HEK293 (cell line): Measurements from ENCODE around the gene TEAD4.

Experiments used
- CTCF ChIA-PET: fragments of 350-600 bp; formaldehyde crosslinking; extraction: SDS; loops from one replicate; lab custom pipeline; 2021; ENCODE audit warnings: antibody characterized with exemption; lab: Yijun Ruan, JAX
- POLR2A ChIA-PET: fragments of 300-600 bp; formaldehyde crosslinking; extraction: SDS; loops from one replicate; lab custom pipeline; 2020; ENCODE audit warnings: antibody characterized with exemption, inconsistent platforms; lab: Yijun Ruan, JAX
- H3K27ac ChIP-seq: fragments of 200-500 bp; sonication (Bioruptor generic); 2 replicates; pipeline ENCODE4 v1.5.1; 2014; ENCODE audit warnings: low read depth, low read length, control low read depth, inconsistent platforms; ENCODE audit errors: extremely low read depth
- H3K36me3 ChIP-seq, 2 experiments: fragments of 200-500 bp in 1 of 2; sonication (Bioruptor generic) in 1 of 2; 1 replicate in 1 of 2; 2 replicates in 1 of 2; pipeline ENCODE4 v1.5.1; 2014 to 2017; ENCODE audit warnings: inconsistent platforms in 2 of 2, low read length in 2 of 2; ENCODE audit not compliant: control insufficient read depth in 2 of 2, insufficient read depth in 1 of 2
- H3K4me1 ChIP-seq: fragments of 200-500 bp; sonication (Bioruptor generic); 2 replicates; pipeline ENCODE4 v1.5.1; 2014; ENCODE audit warnings: mild to moderate bottlenecking, low read length, inconsistent platforms; ENCODE audit not compliant: control insufficient read depth, insufficient read depth
- H3K4me3 ChIP-seq: 2 replicates; pipeline ENCODE4 v1.5.1; 2011; ENCODE audit warnings: low read depth, mild to moderate bottlenecking, control low read depth, low read length, moderate library complexity
- H3K9me3 ChIP-seq: fragments of 200-500 bp; sonication (Bioruptor generic); 2 replicates; pipeline ENCODE4 v1.5.1; 2014; ENCODE audit warnings: low read depth, low read length, inconsistent platforms; ENCODE audit not compliant: control insufficient read depth, insufficient read depth
- BCL6B ChIP-seq: fragments of 450-650 bp; formaldehyde crosslinking; IDR thresholded peaks from 2 replicates; pipeline ENCODE4 v1.5.1; 2017; ENCODE audit warnings: missing biosample characterization, missing genetic modification characterization
- PATZ1 ChIP-seq: fragments of 450-650 bp; formaldehyde crosslinking; IDR thresholded peaks from 2 replicates; pipeline ENCODE4 v1.5.1; 2016; ENCODE audit warnings: missing biosample characterization, missing genetic modification characterization
- SALL2 ChIP-seq: fragments of 450-650 bp; formaldehyde crosslinking; IDR thresholded peaks from 2 replicates; pipeline ENCODE4 v1.5.0; 2017; ENCODE audit warnings: missing biosample characterization, mild to moderate bottlenecking, missing genetic modification characterization, borderline replicate concordance
- ZBTB21 ChIP-seq: fragments of 450-650 bp; formaldehyde crosslinking; IDR thresholded peaks from 2 replicates; pipeline ENCODE4 v1.5.1; 2017; ENCODE audit warnings: missing biosample characterization, missing genetic modification characterization
- ZBTB8A ChIP-seq: fragments of 450-650 bp; formaldehyde crosslinking; IDR thresholded peaks from 2 replicates; pipeline ENCODE4 v1.5.1; 2016; ENCODE audit warnings: missing biosample characterization, missing genetic modification characterization
- ZFHX2 ChIP-seq: fragments of 450-650 bp; formaldehyde crosslinking; conservative IDR thresholded peaks from 2 replicates; pipeline ENCODE4 v1.5.1; 2016; ENCODE audit warnings: missing biosample characterization, missing genetic modification characterization
- ZNF16 ChIP-seq: fragments of 450-650 bp; formaldehyde crosslinking; IDR thresholded peaks from 2 replicates; pipeline ENCODE4 v1.5.1; 2016; ENCODE audit warnings: low read depth, missing biosample characterization, missing genetic modification characterization
- ZNF416 ChIP-seq: fragments of 450-650 bp; formaldehyde crosslinking; IDR thresholded peaks from 2 replicates; pipeline ENCODE4 v1.5.1; 2016; ENCODE audit warnings: missing biosample characterization, missing genetic modification characterization
- ZNF510 ChIP-seq: fragments of 450-650 bp; formaldehyde crosslinking; IDR thresholded peaks from 2 replicates; pipeline ENCODE4 v1.5.1; 2018; ENCODE audit warnings: mild to moderate bottlenecking, missing genetic modification characterization, missing biosample characterization; ENCODE audit not compliant: insufficient replicate concordance
- ZNF555 ChIP-seq: fragments of 450-650 bp; formaldehyde crosslinking; conservative IDR thresholded peaks from 2 replicates; pipeline ENCODE4 v1.5.1; 2017; ENCODE audit warnings: missing biosample characterization, mild to moderate bottlenecking, missing genetic modification characterization, inconsistent platforms
- ZNF560 ChIP-seq: fragments of 450-650 bp; formaldehyde crosslinking; IDR thresholded peaks from 2 replicates; pipeline ENCODE4 v1.5.1; 2017; ENCODE audit warnings: missing biosample characterization, missing genetic modification characterization, borderline replicate concordance
- ZNF621 ChIP-seq: fragments of 450-650 bp; formaldehyde crosslinking; IDR thresholded peaks from 2 replicates; pipeline ENCODE4 v1.5.1; 2017; ENCODE audit warnings: missing biosample characterization, missing genetic modification characterization
- ZNF629 ChIP-seq: fragments of 450-650 bp; formaldehyde crosslinking; IDR thresholded peaks from 2 replicates; pipeline ENCODE4 v1.5.1; 2017; ENCODE audit warnings: missing biosample characterization, missing genetic modification characterization
- ZNF843 ChIP-seq: fragments of 450-650 bp; formaldehyde crosslinking; IDR thresholded peaks from 2 replicates; pipeline ENCODE4 v1.5.1; 2016; ENCODE audit warnings: missing biosample characterization, missing genetic modification characterization
- ZSCAN30 ChIP-seq: fragments of 450-650 bp; IDR thresholded peaks from 2 replicates; pipeline ENCODE4 v1.5.1; 2018; ENCODE audit warnings: missing biosample characterization, mild to moderate bottlenecking, missing genetic modification characterization, moderate library complexity
- TF ChIP-seq, protein P1 (sequence below): fragments of 450-650 bp; formaldehyde crosslinking; conservative IDR thresholded peaks from 2 replicates; pipeline ENCODE4 v1.5.1; 2016; ENCODE audit warnings: low read depth, missing biosample characterization, missing genetic modification characterization

The TEAD4 gene

DNA sequence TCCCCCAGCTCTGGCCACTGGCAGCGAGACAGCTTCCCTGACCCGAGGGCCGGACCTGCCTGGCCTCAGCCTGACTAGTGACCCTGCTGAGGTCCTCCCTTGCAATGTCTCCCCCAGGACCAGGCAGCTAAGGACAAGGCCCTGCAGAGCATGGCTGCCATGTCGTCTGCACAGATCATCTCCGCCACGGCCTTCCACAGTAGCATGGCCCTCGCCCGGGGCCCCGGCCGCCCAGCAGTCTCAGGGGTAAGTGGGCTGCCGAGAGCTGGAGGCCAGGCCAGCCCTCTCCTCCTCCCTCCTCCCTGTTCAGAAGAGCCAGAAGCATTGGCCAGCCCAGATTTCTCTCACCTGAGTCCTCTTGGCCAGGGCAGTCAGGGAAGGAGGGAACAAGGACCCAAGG lies 58.1 kb downstream of the TEAD4 start (continued):
- TF ChIP-seq, protein P1, sequence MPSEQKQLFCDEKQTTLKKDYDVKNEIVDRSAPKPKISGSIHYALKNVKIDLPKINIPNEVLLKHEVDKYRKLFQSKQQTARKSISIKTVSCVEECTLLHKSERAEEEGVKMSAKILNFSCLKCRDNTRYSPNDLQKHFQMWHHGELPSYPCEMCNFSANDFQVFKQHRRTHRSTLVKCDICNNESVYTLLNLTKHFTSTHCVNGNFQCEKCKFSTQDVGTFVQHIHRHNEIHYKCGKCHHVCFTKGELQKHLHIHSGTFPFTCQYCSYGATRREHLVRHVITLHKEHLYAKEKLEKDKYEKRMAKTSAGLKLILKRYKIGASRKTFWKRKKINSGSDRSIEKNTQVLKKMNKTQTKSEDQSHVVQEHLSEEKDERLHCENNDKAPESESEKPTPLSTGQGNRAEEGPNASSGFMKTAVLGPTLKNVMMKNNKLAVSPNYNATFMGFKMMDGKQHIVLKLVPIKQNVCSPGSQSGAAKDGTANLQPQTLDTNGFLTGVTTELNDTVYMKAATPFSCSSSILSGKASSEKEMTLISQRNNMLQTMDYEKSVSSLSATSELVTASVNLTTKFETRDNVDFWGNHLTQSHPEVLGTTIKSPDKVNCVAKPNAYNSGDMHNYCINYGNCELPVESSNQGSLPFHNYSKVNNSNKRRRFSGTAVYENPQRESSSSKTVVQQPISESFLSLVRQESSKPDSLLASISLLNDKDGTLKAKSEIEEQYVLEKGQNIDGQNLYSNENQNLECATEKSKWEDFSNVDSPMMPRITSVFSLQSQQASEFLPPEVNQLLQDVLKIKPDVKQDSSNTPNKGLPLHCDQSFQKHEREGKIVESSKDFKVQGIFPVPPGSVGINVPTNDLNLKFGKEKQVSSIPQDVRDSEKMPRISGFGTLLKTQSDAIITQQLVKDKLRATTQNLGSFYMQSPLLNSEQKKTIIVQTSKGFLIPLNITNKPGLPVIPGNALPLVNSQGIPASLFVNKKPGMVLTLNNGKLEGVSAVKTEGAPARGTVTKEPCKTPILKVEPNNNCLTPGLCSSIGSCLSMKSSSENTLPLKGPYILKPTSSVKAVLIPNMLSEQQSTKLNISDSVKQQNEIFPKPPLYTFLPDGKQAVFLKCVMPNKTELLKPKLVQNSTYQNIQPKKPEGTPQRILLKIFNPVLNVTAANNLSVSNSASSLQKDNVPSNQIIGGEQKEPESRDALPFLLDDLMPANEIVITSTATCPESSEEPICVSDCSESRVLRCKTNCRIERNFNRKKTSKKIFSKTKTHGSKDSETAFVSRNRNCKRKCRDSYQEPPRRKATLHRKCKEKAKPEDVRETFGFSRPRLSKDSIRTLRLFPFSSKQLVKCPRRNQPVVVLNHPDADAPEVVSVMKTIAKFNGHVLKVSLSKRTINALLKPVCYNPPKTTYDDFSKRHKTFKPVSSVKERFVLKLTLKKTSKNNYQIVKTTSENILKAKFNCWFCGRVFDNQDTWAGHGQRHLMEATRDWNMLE (tag by site-specific recombination) = no peak
- TF ChIP-seq ZBTB8A (tag by site-specific recombination) (no peak), BCL6B (tag by site-specific recombination) (no peak), ZNF560 (no peak), ZNF621 (tag by site-specific recombination) (no peak), ZNF629 (tag by site-specific recombination) (no peak), ZNF16 (tag by site-specific recombination) (no peak), PATZ1 (no peak), ZFHX2 (tag by site-specific recombination) (no peak)

DNA sequence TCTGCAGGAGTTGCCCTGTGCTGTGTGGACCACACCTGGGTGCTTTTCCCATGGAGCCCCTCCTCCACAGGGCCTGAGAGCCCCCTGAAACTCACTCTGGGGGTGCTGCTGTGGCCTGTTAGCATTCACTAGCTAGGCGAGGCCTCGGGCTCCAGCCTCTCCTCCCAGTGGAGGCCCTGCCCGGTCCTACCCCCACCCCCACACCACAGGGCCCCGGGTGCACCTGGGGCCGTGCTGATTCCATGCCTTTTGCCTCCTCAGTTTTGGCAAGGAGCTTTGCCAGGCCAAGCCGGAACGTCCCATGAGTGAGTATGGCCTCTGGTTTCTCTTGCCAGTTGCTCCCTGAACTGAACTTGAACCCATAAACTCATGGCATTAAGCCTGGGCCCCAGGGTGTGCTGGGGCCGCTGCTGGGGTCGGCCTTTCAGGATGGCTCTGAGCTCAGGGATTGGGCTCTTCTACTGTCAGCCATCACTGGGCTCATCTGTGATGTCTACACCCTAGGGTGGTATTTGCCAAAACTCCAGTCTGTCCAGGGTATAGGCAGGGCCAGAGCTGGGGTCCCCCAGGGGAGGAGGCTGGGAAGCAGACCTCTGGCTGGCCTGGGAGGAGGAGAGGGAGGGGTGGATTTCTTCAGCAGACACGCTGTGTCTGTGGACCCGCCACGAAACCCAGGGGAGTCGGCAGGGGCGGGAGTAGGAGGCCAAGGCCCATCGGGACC lies 59.2 kb downstream of the TEAD4 start:
- ChIA-PET CTCF (interaction anchor here (0.6 to 1.7 kb wide), 2 partner anchors 15 to 260 kb away, joined by 3 to 4 read pairs; no protein-coding TSS in a partner anchor), POLR2A (no interaction called here)
- Histone ChIP-seq H3K27ac (no peak overlapping the region), H3K4me3 (no peak overlapping the region), H3K36me3 (peaks cover 0 to 10% of the 10 kb centered on the region in 2 experiments; a peak in 2 of 3 replicates), H3K4me1 (no peaks in the 10 kb centered on the region), H3K9me3 (no peaks in the 10 kb centered on the region)
- TF ChIP-seq ZNF555 (no peak), ZNF843 (tag by site-specific recombination) (no peak), ZNF416 (tag by site-specific recombination) (no peak), BCL6B (tag by site-specific recombination) (no peak), ZSCAN30 (tag by site-specific recombination) (no peak), ZBTB21 (tag by site-specific recombination) (no peak), ZNF510 (tag by site-specific recombination) (no peak), SALL2 (tag by site-specific recombination) (no peak)
